NB4 (cell line): Measurements from ENCODE around the gene LHX2.

Experiments
- DNase-seq: peaks from one replicate; pipeline ENCODE4 v3.0.0; 2010; ENCODE audit warnings: low read depth
- H3K4me3 ChIP-seq: one replicate; pipeline ENCODE4 v1.5.1; 2011; ENCODE audit warnings: mild to moderate bottlenecking, low read depth, low read length, moderate library complexity
- MYC ChIP-seq: IDR thresholded peaks from 2 replicates; pipeline ENCODE4 v1.6.1; 2011; ENCODE audit warnings: low read depth, low read length
- POLR2A ChIP-seq: IDR thresholded peaks from 2 replicates; pipeline ENCODE4 v1.6.1; 2011; ENCODE audit warnings: mild to moderate bottlenecking; ENCODE audit not compliant: insufficient read length; ENCODE audit errors: extremely low read depth
- TF ChIP-seq, protein P1 (sequence below): IDR thresholded peaks from one replicate; pipeline ENCODE4 v1.5.1; 2012; ENCODE audit warnings: low read depth, low read length
- TF ChIP-seq, protein P2 (sequence below): IDR thresholded peaks from 2 replicates; pipeline ENCODE4 v1.6.1; 2011; ENCODE audit warnings: low read depth, low read length

Gene LHX2

DNA sequence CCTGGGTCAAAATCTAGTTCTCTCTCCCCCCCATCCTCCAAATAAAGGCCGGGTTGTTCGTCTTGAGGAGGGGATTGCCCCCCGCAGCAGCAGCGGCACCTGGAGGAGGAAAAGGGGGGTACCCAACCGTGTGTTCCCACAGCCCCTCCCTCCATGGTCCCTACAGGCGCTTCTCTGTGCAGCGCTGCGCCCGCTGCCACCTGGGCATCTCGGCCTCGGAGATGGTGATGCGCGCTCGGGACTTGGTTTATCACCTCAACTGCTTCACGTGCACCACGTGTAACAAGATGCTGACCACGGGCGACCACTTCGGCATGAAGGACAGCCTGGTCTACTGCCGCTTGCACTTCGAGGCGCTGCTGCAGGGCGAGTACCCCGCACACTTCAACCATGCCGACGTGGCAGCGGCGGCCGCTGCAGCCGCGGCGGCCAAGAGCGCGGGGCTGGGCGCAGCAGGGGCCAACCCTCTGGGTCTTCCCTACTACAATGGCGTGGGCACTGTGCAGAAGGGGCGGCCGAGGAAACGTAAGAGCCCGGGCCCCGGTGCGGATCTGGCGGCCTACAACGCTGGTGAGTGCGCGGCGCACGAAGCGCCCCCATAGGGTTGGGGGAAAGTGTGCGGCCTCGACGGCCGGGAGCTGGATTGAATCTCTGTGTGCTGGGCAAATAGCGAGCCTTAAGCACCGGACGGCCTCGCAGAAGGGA, 3.5 kb downstream of the LHX2 start:
- peak; percentile 8 for DNase-seq
- no peak overlapping the region for H3K4me3 ChIP-seq
- TF ChIP-seq POLR2A: no peak
- TF ChIP-seq, protein P1, sequence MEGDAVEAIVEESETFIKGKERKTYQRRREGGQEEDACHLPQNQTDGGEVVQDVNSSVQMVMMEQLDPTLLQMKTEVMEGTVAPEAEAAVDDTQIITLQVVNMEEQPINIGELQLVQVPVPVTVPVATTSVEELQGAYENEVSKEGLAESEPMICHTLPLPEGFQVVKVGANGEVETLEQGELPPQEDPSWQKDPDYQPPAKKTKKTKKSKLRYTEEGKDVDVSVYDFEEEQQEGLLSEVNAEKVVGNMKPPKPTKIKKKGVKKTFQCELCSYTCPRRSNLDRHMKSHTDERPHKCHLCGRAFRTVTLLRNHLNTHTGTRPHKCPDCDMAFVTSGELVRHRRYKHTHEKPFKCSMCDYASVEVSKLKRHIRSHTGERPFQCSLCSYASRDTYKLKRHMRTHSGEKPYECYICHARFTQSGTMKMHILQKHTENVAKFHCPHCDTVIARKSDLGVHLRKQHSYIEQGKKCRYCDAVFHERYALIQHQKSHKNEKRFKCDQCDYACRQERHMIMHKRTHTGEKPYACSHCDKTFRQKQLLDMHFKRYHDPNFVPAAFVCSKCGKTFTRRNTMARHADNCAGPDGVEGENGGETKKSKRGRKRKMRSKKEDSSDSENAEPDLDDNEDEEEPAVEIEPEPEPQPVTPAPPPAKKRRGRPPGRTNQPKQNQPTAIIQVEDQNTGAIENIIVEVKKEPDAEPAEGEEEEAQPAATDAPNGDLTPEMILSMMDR: no peak
- no peak for TF ChIP-seq MYC
- TF ChIP-seq, protein P2, sequence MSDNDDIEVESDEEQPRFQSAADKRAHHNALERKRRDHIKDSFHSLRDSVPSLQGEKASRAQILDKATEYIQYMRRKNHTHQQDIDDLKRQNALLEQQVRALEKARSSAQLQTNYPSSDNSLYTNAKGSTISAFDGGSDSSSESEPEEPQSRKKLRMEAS: no peak

DNA sequence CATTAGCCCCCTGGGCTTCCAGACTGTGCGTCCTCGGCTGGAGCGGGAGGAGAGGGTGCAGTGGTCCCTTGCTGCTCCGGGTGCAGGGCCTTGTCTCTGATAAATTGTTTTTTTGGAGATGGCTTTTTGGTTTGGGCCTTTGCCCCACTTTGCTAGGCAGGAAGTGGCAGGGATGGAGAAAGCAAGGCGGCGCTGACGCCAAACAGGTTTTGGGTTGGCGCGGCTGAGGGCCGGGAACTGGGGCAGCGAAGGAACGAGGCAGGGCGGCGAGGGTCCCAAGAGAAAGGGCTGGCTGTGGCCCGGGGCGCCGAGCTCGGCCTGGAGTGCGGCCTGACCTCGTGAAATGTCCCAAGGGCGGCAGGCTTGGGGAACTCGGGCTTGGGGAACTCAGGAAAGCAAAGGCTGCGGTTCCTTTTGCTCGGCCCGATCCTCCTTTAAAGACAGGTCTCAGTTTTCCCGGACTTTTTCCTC, 4.1 kb downstream of the LHX2 start:
- no peak overlapping the region for H3K4me3 ChIP-seq
- no peak for TF ChIP-seq MYC
- no peak for DNase-seq

DNA sequence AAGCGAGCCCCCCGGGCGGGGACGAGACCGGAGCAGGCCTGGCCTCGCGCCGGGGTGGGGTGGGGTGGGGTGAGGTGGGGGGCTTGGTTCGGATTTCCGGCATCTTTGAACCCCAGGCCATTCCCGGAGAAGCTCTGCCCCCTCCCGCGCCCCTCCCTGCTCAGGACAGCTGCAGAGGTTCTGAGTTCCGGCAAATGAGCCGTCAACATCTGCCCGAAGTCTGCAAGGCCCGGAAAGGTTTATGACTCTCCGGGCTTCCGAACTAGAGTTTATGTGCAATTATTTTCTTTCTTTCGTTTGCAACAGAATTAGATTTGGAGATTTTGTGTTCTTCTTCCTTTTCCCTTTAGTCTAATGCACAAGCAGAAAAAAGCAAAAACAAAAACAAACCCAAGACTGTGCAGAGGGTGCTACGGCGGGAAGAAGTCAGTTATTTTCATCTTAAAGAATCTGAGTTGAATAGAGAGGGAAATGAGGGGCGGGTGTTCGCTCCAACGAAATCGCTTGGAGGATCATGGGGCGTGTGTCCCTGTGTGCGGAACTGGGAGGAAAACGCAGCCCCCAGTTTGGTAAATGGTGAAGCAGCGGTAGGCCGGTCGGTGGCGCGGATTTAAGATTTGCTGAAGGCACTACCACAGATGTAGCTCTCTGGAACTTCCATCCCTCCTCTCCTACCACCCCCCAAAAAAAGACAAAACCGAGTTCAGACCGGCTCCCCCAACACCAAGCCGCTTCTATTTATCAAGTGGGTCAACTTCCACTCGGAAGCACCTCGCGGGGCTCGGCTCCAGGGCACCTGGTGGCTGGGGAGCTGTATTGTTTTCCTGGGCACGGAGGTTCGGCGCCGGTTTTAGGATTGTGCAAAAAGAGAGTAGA, 4.8 kb downstream of the LHX2 start:
- H3K4me3 ChIP-seq: no peak overlapping the region
- TF ChIP-seq, protein P1: no peak
- TF ChIP-seq, protein P2: no peak
- TF ChIP-seq POLR2A (no peak), MYC (no peak)
- DNase-seq: peak; percentile 4

- TF ChIP-seq, protein P1: no peak
- TF ChIP-seq POLR2A (no peak), MYC (no peak)
- TF ChIP-seq, protein P2: no peak
- peak; percentile 20 for DNase-seq
- no peak overlapping the region for H3K4me3 ChIP-seq
Observed at GRCh38 chr9:124017051-124017928, 5.7 kb downstream of the LHX2 start.

DNA sequence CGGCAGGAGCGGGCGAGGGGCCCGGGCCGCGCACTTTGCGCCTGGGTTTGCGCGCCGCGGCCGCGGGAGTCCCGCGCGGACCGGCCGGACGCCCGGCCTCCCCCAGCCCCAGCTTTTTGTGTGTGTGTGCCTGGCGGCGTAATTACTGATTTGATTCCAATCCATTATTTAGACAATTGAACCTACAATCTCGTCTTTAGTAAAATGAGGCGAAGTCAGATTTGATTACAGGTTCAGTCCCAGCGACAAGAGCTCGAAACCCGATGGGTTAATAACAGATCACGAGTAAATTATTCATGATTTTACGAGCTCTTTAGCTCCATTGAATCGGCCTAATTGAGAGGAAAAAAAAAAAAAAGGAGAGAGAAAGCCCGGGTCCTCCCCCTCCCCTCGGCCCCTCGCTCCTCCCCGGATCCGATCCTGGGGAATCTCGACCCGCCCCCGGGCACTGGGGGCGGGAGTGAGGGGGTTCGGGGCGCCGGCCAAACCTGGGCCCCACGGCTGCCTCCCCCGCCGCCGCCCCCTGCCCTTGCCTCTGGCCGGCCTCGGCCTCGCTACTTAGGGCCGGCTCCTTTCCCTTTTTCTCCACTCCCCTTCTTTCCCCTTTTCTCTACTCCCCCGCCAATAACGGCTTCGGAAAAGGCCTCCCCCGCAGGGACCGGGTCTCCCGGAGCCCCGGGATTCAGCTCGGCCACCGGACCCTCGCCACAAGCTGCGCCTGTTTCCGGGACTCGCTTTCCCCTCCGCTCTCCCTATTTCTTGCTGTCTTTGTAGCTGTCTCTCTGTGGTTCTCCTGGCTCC, 6.6 kb downstream of the LHX2 start:
- TF ChIP-seq POLR2A (no peak), MYC (no peak)
- TF ChIP-seq, protein P1: no peak
- TF ChIP-seq, protein P2: no peak
- peak; percentile 8 for DNase-seq
- no peak overlapping the region for H3K4me3 ChIP-seq
